Measurements from ENCODE around the gene PDZD8. TPM values are rescaled to one million over a fixed set of nuclear protein-coding genes. Genes with fewer than 3 reads are reported as not detected.

Gene PDZD8
- polyA plus RNA-seq, 1 donor from 2014 or later = 16.3 TPM

GRCh38 chr10:117254338-117254737, 120.9 kb downstream of the PDZD8 start:
- Histone ChIP-seq H3K27me3 (ENCODE audit: insufficient read depth, low read depth, low read length) (no peaks in the 10 kb centered on the region), H3K9ac (ENCODE audit: low read length) (no peak overlapping the region), H3K4me3 (ENCODE audit: low read length) (no peak overlapping the region), H3K9me2 (ENCODE audit: insufficient read depth, low read length) (no peaks in the 10 kb centered on the region), H3K36me3 (ENCODE audit: insufficient read depth, low read length) (no peaks in the 10 kb centered on the region), H3K79me2 (replicated peaks; ENCODE audit: insufficient read depth, low read length) (no peaks in the 10 kb centered on the region), H3K9me3 (ENCODE audit: low read length) (no peaks in the 10 kb centered on the region), H2AFZ (ENCODE audit: low read depth, low read length) (no peak overlapping the region), H3K4me2 (ENCODE audit: low read length) (no peak overlapping the region), H4K20me1 (ENCODE audit: insufficient read depth) (no peaks in the 10 kb centered on the region), H3F3A (ENCODE audit: insufficient read depth, low read length, poor library complexity, severe bottlenecking) (no peaks in the 10 kb centered on the region), H3K27ac (ENCODE audit: low read length) (no peak overlapping the region)
- TF ChIP-seq EZH2 (IDR thresholded peaks at IDR 0.05; ENCODE audit: borderline replicate concordance, insufficient read depth, low read length, poor library complexity, severe bottlenecking) = no peak
- no peak for TF ChIP-seq SMC3 (conservative IDR thresholded peaks at IDR 0.05; ENCODE audit: poor library complexity)
- no peak for TF ChIP-seq MXI1 (conservative IDR thresholded peaks at IDR 0.05; ENCODE audit: poor library complexity, severe bottlenecking)
- no peak for TF ChIP-seq RAD21 (conservative IDR thresholded peaks at IDR 0.05)
- TF ChIP-seq EP300 (conservative IDR thresholded peaks at IDR 0.05; ENCODE audit: poor library complexity, severe bottlenecking) = no peak
- TF ChIP-seq CTCF (IDR thresholded peaks at IDR 0.05; ENCODE audit: poor library complexity, severe bottlenecking) = no peak
- no peak for TF ChIP-seq REST (IDR thresholded peaks at IDR 0.05; ENCODE audit: borderline replicate concordance)
- no peak for TF ChIP-seq POLR2AphosphoS5 (IDR thresholded peaks at IDR 0.05)
- no peak for TF ChIP-seq TAF1 (IDR thresholded peaks at IDR 0.05; ENCODE audit: low read depth)

GRCh38 chr10:117253908-117254307, 121.3 kb downstream of the PDZD8 start:
- H3K4me3 ChIP-seq (ENCODE audit: low read length) = no peak overlapping the region
- H3K9me3 ChIP-seq (ENCODE audit: low read length) = no peaks in the 10 kb centered on the region
- no peaks in the 10 kb centered on the region for H3K36me3 ChIP-seq (ENCODE audit: insufficient read depth, low read length)
- no peaks in the 10 kb centered on the region for H3K9me2 ChIP-seq (ENCODE audit: insufficient read depth, low read length)
- H3K27me3 ChIP-seq (ENCODE audit: insufficient read depth, low read depth, low read length) = no peaks in the 10 kb centered on the region
- no peak overlapping the region for H2AFZ ChIP-seq (ENCODE audit: low read depth, low read length)
- no peaks in the 10 kb centered on the region for H3F3A ChIP-seq (ENCODE audit: insufficient read depth, low read length, poor library complexity, severe bottlenecking)
- no peak overlapping the region for H3K9ac ChIP-seq (ENCODE audit: low read length)
- H4K20me1 ChIP-seq (ENCODE audit: insufficient read depth) = no peaks in the 10 kb centered on the region
- no peak overlapping the region for H3K27ac ChIP-seq (ENCODE audit: low read length)
- H3K79me2 ChIP-seq (replicated peaks; ENCODE audit: insufficient read depth, low read length) = no peaks in the 10 kb centered on the region
- no peak for TF ChIP-seq EZH2 (IDR thresholded peaks at IDR 0.05; ENCODE audit: borderline replicate concordance, insufficient read depth, low read length, poor library complexity, severe bottlenecking)
- no peak for TF ChIP-seq POLR2AphosphoS5 (IDR thresholded peaks at IDR 0.05)
- TF ChIP-seq EP300 (conservative IDR thresholded peaks at IDR 0.05; ENCODE audit: poor library complexity, severe bottlenecking) = no peak
- no peak for TF ChIP-seq CTCF (IDR thresholded peaks at IDR 0.05; ENCODE audit: poor library complexity, severe bottlenecking)
- no peak for TF ChIP-seq TAF1 (IDR thresholded peaks at IDR 0.05; ENCODE audit: low read depth)
- TF ChIP-seq SMC3 (conservative IDR thresholded peaks at IDR 0.05; ENCODE audit: poor library complexity) = no peak
- H3K4me2 ChIP-seq (ENCODE audit: low read length) = no peak overlapping the region
